Measurements from ENCODE around the gene TNS4.

DNA sequence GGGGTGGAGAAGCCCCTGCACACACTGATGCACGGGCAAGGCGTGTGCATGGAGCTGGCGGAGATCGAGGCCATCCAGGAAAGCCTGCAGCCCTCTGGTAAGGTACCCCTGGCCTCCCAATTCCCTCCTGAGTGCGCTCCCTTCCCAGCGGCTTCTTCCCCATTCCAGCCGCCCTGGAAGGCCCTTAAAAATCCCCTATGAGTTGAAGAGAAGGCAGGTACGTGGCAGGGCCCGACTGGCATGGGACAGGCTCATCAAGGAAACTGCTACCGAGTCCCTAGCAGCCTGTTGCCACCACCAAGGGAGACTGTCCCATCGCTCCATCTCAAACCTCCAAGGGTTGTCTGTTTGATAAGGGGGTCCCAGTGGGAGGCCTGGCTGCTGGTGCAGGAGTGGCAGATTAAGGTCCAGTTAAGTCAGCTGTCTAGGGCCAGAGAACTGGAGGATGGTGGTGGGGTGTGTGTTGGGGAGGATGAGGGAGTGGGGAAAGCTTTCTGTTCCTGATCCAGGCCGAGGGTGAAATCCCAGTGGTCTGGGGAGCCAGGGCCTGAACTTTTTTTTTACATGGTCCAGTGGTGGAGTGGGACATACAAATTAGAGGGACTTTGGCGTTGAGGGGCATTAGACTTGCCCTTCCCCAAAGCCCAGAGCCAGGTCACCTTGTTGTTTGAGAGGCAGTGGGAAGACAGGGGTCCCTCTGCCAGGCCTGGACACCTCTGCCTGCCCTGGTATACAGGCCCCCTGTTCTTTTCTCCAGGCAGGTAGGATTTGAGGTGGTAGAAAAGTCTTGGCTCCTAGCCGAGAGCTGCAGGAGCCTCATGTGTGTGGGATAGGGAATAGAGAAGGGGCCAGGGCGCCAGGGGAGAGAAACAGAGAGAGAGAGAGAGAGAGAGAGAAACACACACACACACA is 57.2 kb downstream of the TNS4 start:
- TF ChIP-seq, protein P1, sequence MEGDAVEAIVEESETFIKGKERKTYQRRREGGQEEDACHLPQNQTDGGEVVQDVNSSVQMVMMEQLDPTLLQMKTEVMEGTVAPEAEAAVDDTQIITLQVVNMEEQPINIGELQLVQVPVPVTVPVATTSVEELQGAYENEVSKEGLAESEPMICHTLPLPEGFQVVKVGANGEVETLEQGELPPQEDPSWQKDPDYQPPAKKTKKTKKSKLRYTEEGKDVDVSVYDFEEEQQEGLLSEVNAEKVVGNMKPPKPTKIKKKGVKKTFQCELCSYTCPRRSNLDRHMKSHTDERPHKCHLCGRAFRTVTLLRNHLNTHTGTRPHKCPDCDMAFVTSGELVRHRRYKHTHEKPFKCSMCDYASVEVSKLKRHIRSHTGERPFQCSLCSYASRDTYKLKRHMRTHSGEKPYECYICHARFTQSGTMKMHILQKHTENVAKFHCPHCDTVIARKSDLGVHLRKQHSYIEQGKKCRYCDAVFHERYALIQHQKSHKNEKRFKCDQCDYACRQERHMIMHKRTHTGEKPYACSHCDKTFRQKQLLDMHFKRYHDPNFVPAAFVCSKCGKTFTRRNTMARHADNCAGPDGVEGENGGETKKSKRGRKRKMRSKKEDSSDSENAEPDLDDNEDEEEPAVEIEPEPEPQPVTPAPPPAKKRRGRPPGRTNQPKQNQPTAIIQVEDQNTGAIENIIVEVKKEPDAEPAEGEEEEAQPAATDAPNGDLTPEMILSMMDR (IDR thresholded peaks at IDR 0.05): peak in 1 of 6 experiments; percentile 2
- TF ChIP-seq POLR2A (IDR thresholded peaks at IDR 0.05): no peak

Measured in esophagus squamous epithelium (tissue), 4 donors.